Panc1 (cell line): ENCODE measurements around the gene ARHGAP23.

ENCODE experiments used
- TF ChIP-seq, protein P1 (sequence below): fragments of 450-650 bp; IDR thresholded peaks from 2 replicates; pipeline ENCODE4 v1.5.1; 2017; ENCODE audit warnings: mild to moderate bottlenecking
- TF ChIP-seq, protein P2 (sequence below), 2 experiments: IDR thresholded peaks; 2 replicates each; pipeline ENCODE4 v1.6.1; 2011 to 2012; ENCODE audit warnings: low read depth in 2 of 2, control low read depth in 1 of 2, low read length in 1 of 2, mild to moderate bottlenecking in 1 of 2, moderate library complexity in 1 of 2; ENCODE audit not compliant: insufficient read depth in 1 of 2

DNA sequence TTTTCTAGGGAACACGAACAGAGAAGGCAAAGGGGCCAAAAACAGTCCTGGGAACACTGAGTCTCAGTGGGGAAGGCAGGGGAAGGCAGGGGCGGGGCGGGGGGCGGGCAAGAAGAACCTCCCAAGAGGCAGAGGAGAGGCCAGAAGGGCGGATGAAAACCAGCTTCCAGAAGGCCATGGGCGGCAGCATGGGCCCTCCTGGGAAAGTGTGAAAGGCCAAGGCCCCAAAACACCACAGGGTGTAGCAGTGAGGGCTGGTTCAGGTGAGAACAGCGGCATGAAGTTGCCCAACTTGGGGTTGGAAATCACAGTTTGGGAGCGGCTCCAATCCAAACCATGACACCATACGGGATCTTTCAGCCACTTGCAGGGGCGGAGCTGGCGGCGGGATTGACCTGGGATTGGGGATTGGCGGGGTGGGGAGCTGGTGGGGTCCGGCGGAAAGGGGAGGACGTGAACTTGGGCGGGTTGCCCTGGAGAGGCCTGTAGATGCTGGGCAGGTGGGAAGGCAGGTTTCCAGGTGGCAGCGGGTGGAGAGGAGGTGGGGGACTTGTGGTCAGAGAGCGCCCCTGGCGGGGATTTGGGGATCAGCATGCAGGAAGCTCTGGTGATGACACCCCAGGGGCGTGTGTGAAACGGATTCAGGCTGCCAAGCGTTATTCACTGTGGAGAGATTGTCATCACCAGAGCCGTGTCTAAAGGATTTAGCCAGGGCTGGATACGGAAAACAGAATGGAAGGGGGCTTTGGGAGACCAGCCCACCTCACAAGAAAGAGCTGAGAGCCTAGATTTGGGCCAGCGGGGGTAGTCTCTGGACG lies 80.9 kb downstream of the ARHGAP23 start:
- TF ChIP-seq, protein P1, sequence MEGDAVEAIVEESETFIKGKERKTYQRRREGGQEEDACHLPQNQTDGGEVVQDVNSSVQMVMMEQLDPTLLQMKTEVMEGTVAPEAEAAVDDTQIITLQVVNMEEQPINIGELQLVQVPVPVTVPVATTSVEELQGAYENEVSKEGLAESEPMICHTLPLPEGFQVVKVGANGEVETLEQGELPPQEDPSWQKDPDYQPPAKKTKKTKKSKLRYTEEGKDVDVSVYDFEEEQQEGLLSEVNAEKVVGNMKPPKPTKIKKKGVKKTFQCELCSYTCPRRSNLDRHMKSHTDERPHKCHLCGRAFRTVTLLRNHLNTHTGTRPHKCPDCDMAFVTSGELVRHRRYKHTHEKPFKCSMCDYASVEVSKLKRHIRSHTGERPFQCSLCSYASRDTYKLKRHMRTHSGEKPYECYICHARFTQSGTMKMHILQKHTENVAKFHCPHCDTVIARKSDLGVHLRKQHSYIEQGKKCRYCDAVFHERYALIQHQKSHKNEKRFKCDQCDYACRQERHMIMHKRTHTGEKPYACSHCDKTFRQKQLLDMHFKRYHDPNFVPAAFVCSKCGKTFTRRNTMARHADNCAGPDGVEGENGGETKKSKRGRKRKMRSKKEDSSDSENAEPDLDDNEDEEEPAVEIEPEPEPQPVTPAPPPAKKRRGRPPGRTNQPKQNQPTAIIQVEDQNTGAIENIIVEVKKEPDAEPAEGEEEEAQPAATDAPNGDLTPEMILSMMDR, result peak; percentile 81
- TF ChIP-seq, protein P2, sequence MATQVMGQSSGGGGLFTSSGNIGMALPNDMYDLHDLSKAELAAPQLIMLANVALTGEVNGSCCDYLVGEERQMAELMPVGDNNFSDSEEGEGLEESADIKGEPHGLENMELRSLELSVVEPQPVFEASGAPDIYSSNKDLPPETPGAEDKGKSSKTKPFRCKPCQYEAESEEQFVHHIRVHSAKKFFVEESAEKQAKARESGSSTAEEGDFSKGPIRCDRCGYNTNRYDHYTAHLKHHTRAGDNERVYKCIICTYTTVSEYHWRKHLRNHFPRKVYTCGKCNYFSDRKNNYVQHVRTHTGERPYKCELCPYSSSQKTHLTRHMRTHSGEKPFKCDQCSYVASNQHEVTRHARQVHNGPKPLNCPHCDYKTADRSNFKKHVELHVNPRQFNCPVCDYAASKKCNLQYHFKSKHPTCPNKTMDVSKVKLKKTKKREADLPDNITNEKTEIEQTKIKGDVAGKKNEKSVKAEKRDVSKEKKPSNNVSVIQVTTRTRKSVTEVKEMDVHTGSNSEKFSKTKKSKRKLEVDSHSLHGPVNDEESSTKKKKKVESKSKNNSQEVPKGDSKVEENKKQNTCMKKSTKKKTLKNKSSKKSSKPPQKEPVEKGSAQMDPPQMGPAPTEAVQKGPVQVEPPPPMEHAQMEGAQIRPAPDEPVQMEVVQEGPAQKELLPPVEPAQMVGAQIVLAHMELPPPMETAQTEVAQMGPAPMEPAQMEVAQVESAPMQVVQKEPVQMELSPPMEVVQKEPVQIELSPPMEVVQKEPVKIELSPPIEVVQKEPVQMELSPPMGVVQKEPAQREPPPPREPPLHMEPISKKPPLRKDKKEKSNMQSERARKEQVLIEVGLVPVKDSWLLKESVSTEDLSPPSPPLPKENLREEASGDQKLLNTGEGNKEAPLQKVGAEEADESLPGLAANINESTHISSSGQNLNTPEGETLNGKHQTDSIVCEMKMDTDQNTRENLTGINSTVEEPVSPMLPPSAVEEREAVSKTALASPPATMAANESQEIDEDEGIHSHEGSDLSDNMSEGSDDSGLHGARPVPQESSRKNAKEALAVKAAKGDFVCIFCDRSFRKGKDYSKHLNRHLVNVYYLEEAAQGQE (IDR thresholded peaks at IDR 0.05; ENCODE audit: insufficient read depth in 1 of 2, low read depth in 2 of 2, low read length in 1 of 2), result no peak
